ENCODE measurements around the gene ECPAS.
"Not testable (repeated sequence)": the region's sequence is repeated elsewhere in the genome, so short reads cannot be mapped to it uniquely, and the experiment has no call there.

GRCh38 chr9:111445799-111446198 lies 38.4 kb downstream of the ECPAS start:
- not testable (repeated sequence) for TF ChIP-seq EZH2 (IDR thresholded peaks at IDR 0.05; ENCODE audit: borderline replicate concordance, low read length); CTCF (conservative IDR thresholded peaks at IDR 0.05 in 1 of 2, IDR thresholded peaks at IDR 0.05 in 1 of 2; ENCODE audit: extremely low read depth in 1 of 2, insufficient read depth in 1 of 2, low read depth in 1 of 2, low read length in 2 of 2)
